ENCODE measurements around the gene GOLGA8T. TPM values are rescaled to one million over a fixed set of nuclear protein-coding genes. Genes with fewer than 3 reads are reported as not detected.

GOLGA8T gene
- total and polyA plus RNA-seq, 4 donors = 0.48 TPM; not detected in 3

Other genes starting within 250 kb of the GOLGA8T start
- gene GOLGA8J, start 52.1 kb upstream of the GOLGA8T start, total RNA-seq = 1 to 10 TPM in 1 of 2 donors, not detected in 1; 1.5 TPM
- not detected for gene GOLGA8J, start 52.1 kb upstream of the GOLGA8T start, polyA plus RNA-seq

Data from aorta (tissue), 4 donors.